Measurements from ENCODE around the gene TGOLN2.
A peak's percentile ranks its signal among the peaks of the same experiment; 100 is the strongest.

Gene TGOLN2

GRCh38 chr2:85327822-85328617 lies at the start of gene TGOLN2:
Gene TGOLN2 (minus strand): TSS chr2:85327989. CDS start chr2:85327962, 27 bp downstream.
- POLR2A ChIA-PET = interaction anchor here (0.5 to 2.7 kb wide), 9 partner anchors 10 to 1435 kb away, joined by 3 to 18 read pairs (median 4); partner anchors contain the start of genes ELMOD3, MAT2A and RETSAT
- DNase-seq (ENCODE audit: extremely low spot score) = peak; percentile 96
- TF ChIP-seq CTCF (IDR thresholded peaks at IDR 0.05; ENCODE audit: control extremely low read depth, extremely low read depth, low read depth, missing control alignments) = no peak
- CTCF ChIA-PET = interaction anchor here (1.0 to 1.2 kb wide), 3 partner anchors 9 to 26 kb away, joined by 3 to 7 read pairs (median 4); partner anchors contain the start of genes ELMOD3 and RETSAT

- ChIA-PET CTCF (interaction anchor here (1.9 kb wide), 1 partner anchor 12 kb away, joined by 4 read pairs; no protein-coding TSS in a partner anchor), POLR2A (no interaction called here)
- no peak for DNase-seq (ENCODE audit: extremely low spot score)
- no peak for TF ChIP-seq CTCF (IDR thresholded peaks at IDR 0.05; ENCODE audit: control extremely low read depth, extremely low read depth, low read depth, missing control alignments)
Observed at GRCh38 chr2:85377083-85377482, 49.3 kb upstream of the TGOLN2 start.

GRCh38 chr2:85376291-85377065 lies 48.7 kb upstream of the TGOLN2 start:
- ChIA-PET POLR2A (no interaction called here), CTCF (interaction anchor here (1.4 kb wide), 1 partner anchor 22 kb away, joined by 3 read pairs; the partner anchor contains the start of genes ELMOD3 and RETSAT)
- no peak for TF ChIP-seq CTCF (IDR thresholded peaks at IDR 0.05; ENCODE audit: control extremely low read depth, extremely low read depth, low read depth, missing control alignments)
- no peak for DNase-seq (ENCODE audit: extremely low spot score)

GRCh38 chr2:85371045-85371444 lies 43.3 kb upstream of the TGOLN2 start:
- POLR2A ChIA-PET = no interaction called here
- CTCF ChIA-PET = no interaction called here
- TF ChIP-seq CTCF (IDR thresholded peaks at IDR 0.05; ENCODE audit: control extremely low read depth, extremely low read depth, low read depth, missing control alignments) = no peak
- DNase-seq (ENCODE audit: extremely low spot score) = no peak

- POLR2A ChIA-PET = no interaction called here
Observed at GRCh38 chr2:85369500-85369899, 41.7 kb upstream of the TGOLN2 start.

More at GRCh38 chr2:85369500-85369899, 41.7 kb upstream of the TGOLN2 start:
- no peak for DNase-seq (ENCODE audit: extremely low spot score)
- CTCF ChIA-PET = interaction anchor here (0.7 to 1.8 kb wide), 4 partner anchors 15 to 359 kb away, joined by 3 to 8 read pairs (median 4); partner anchors contain the start of genes ELMOD3 and RETSAT
- no peak for TF ChIP-seq CTCF (IDR thresholded peaks at IDR 0.05; ENCODE audit: control extremely low read depth, extremely low read depth, low read depth, missing control alignments)

Data from GM10248 (cell line).